CD4-positive, alpha-beta T cell (primary cell): ENCODE measurements around the gene PRG2. TPM values are rescaled to one million over a fixed set of nuclear protein-coding genes. Genes with fewer than 3 reads are reported as not detected.

Source experiments
- ATAC-seq: fragments of 200-7000 bp; cut with Tn5 transposase; one replicate; pipeline ENCODE4 v1.10.0; 2022; ENCODE audit warnings: mild to moderate bottlenecking; ENCODE audit not compliant: poor library complexity
- CTCF ChIA-PET: fragments of 350-600 bp; sonication (Branson Sonifier 250); formaldehyde crosslinking; loops from one replicate; lab custom pipeline; 2021; ENCODE audit warnings: antibody characterized with exemption, inconsistent platforms; lab: Charles Lee
- POLR2A ChIA-PET: fragments of 350-600 bp; sonication (Branson Sonifier 250); formaldehyde crosslinking; loops from one replicate; lab custom pipeline; 2021; ENCODE audit warnings: antibody characterized with exemption, inconsistent platforms; lab: Charles Lee
- DNase-seq, 14 experiments: peaks; one replicate each; pipeline ENCODE4 v3.0.0-alpha.2; 2013 to 2020; ENCODE audit warnings: mixed read lengths in 2 of 14
- H3K27ac ChIP-seq, 2 donors: one replicate each; pipeline versions ENCODE4 v1.5.1 to v1.7.0; 2013; ENCODE audit warnings: low read length in 2 of 2, low read depth in 1 of 2, mild to moderate bottlenecking in 1 of 2
- H3K27me3 ChIP-seq, 2 experiments: 1 replicate in 1 of 2; 2 replicates in 1 of 2; pipeline versions ENCODE4 v1.6.1 to v1.7.0; 2013; ENCODE audit warnings: low read length in 2 of 2, control low read depth in 1 of 2, mild to moderate bottlenecking in 1 of 2, moderate library complexity in 1 of 2; ENCODE audit not compliant: insufficient read depth in 2 of 2, control insufficient read depth in 1 of 2
- H3K36me3 ChIP-seq: one replicate; pipeline ENCODE4 v1.6.1; 2013; ENCODE audit warnings: low read length, control low read depth; ENCODE audit not compliant: insufficient read depth
- H3K4me1 ChIP-seq: one replicate; pipeline ENCODE4 v1.6.1; 2013; ENCODE audit warnings: low read length, control low read depth; ENCODE audit not compliant: insufficient read depth
- H3K4me3 ChIP-seq: one replicate; pipeline ENCODE4 v1.5.1; 2013; ENCODE audit warnings: mild to moderate bottlenecking, low read length, moderate library complexity
- H3K9me3 ChIP-seq, 2 experiments: 1 replicate in 1 of 2; 2 replicates in 1 of 2; pipeline versions ENCODE4 v1.6.1 to v1.7.0; 2013; ENCODE audit warnings: low read length in 2 of 2, mild to moderate bottlenecking in 2 of 2, control low read depth in 1 of 2, moderate library complexity in 1 of 2; ENCODE audit not compliant: control insufficient read depth in 1 of 2, insufficient read depth in 1 of 2
- H3K27ac Mint-ChIP-seq: one replicate; pipeline ENCODE4 v1.8.0; 2020; ENCODE audit warnings: mixed read lengths
- H3K27me3 Mint-ChIP-seq: one replicate; pipeline ENCODE4 v1.8.0; 2021; ENCODE audit warnings: mixed read lengths
- H3K36me3 Mint-ChIP-seq: one replicate; pipeline ENCODE4 v1.8.0; 2021; ENCODE audit warnings: low read depth, mixed read lengths
- H3K4me1 Mint-ChIP-seq: one replicate; pipeline ENCODE4 v1.8.0; 2021; ENCODE audit warnings: low read depth, mixed read lengths
- H3K4me3 Mint-ChIP-seq: one replicate; pipeline ENCODE4 v1.8.0; 2020; ENCODE audit warnings: mild to moderate bottlenecking, mixed read lengths
- H3K9me3 Mint-ChIP-seq: one replicate; pipeline ENCODE4 v1.8.0; 2020; ENCODE audit warnings: mixed read lengths
- CTCF ChIP-seq: fragments of 200-600 bp; IDR thresholded peaks from one replicate; pipeline ENCODE4 v1.8.0; 2022; ENCODE audit warnings: antibody characterized with exemption, mild to moderate bottlenecking
- intact Hi-C, 2 experiments: fragments of 100-400 bp; cut with DNase I in 1 of 2; cut with micrococcal nuclease in 1 of 2; formaldehyde crosslinking; loops; one replicate each; pipeline versions ENCODE4 v1.15.1 to v1.9.0; 2023 to 2025; cut with DNase I, micrococcal nuclease
- total RNA-seq, 174 experiments: library from RNA in 2 of 174; stranded (reverse) in 2 of 174; gene quantifications; one replicate each; pipeline ENCODE4 v1.2.3 and lab custom pipeline; 2021 to 2026

Gene PRG2
- total RNA-seq, 2 experiments from 2014 or later: 0.53 to 1.1 TPM

- POLR2A ChIA-PET: no interaction called here
- H3K36me3 ChIP-seq: no peaks in the 10 kb centered on the region
These were observed 41.7 kb downstream of the PRG2 start for GRCh38 chr11:57348636-57349313.

GRCh38 chr11:57348052-57348451, 42.4 kb downstream of the PRG2 start:
- Histone ChIP-seq H3K4me3 (no peak overlapping the region), H3K36me3 (no peaks in the 10 kb centered on the region), H3K4me1 (peaks cover 12% of the 10 kb centered on the region), H3K9me3 (no peaks in the 10 kb centered on the region), H3K27ac (no peak overlapping the region), H3K27me3 (peaks cover 0 to 3% of the 10 kb centered on the region in 2 experiments)
- no peaks in the 10 kb centered on the region for H3K36me3 Mint-ChIP-seq
- ATAC-seq (no peak), DNase-seq (no peak)
- intact Hi-C loops: loop anchor here (1.0 to 10.0 kb wide), 5 partner anchors 79 to 1439 kb away; partner anchors contain the start of gene SLC43A3 (in 1 of the 2)
- H3K27ac Mint-ChIP-seq: no peak overlapping the region
- ChIA-PET POLR2A (no interaction called here), CTCF (no interaction called here)
- H3K27me3 Mint-ChIP-seq: peaks cover 7% of the 10 kb centered on the region
- H3K9me3 Mint-ChIP-seq: no peaks in the 10 kb centered on the region
- H3K4me3 Mint-ChIP-seq: no peak overlapping the region
- TF ChIP-seq CTCF: no peak
- peaks cover 4% of the 10 kb centered on the region for H3K4me1 Mint-ChIP-seq

More at GRCh38 chr11:57348636-57349313, 41.7 kb downstream of the PRG2 start:
- peaks cover 0 to 3% of the 10 kb centered on the region in 2 experiments for H3K27me3 ChIP-seq
- no peak overlapping the region for H3K4me3 ChIP-seq
- Mint-ChIP-seq H3K9me3 (no peaks in the 10 kb centered on the region), H3K27ac (no peak overlapping the region), H3K27me3 (peaks cover 14% of the 10 kb centered on the region), H3K36me3 (no peaks in the 10 kb centered on the region), H3K4me3 (no peak overlapping the region), H3K4me1 (peaks cover 4% of the 10 kb centered on the region)
- no peak for DNase-seq
- CTCF ChIA-PET: no interaction called here
- intact Hi-C loops: loop anchor here (1.0 to 10.0 kb wide), 5 partner anchors 79 to 1439 kb away; partner anchors contain the start of gene SLC43A3 (in 1 of the 2)
- H3K27ac ChIP-seq: no peak overlapping the region
- no peak for TF ChIP-seq CTCF
- peaks cover 12% of the 10 kb centered on the region for H3K4me1 ChIP-seq
- no peak for ATAC-seq
- H3K9me3 ChIP-seq: no peaks in the 10 kb centered on the region

GRCh38 chr11:57347336-57347735, 43.1 kb downstream of the PRG2 start:
- ChIA-PET POLR2A (no interaction called here), CTCF (no interaction called here)
- intact Hi-C loops: loop anchor here (2.0 to 10.0 kb wide), 5 partner anchors 80 to 1440 kb away; partner anchors contain the start of gene SLC43A3 (in 1 of the 2)
- H3K4me1 ChIP-seq: peaks cover 12% of the 10 kb centered on the region
- Mint-ChIP-seq H3K27ac (no peak overlapping the region), H3K4me3 (no peak overlapping the region), H3K27me3 (peaks cover 5% of the 10 kb centered on the region), H3K36me3 (no peaks in the 10 kb centered on the region), H3K9me3 (no peaks in the 10 kb centered on the region), H3K4me1 (peaks cover 4% of the 10 kb centered on the region)
- H3K36me3 ChIP-seq: no peaks in the 10 kb centered on the region
- no peak for TF ChIP-seq CTCF
- no peak overlapping the region for H3K27ac ChIP-seq
- no peak for DNase-seq
- H3K9me3 ChIP-seq: no peaks in the 10 kb centered on the region
- H3K27me3 ChIP-seq: peaks cover 0 to 3% of the 10 kb centered on the region in 2 experiments
- no peak overlapping the region for H3K4me3 ChIP-seq
- no peak for ATAC-seq
